Measurements from ENCODE around the gene LAMA3. TPM values are rescaled to one million over a fixed set of nuclear protein-coding genes. Genes with fewer than 3 reads are reported as not detected.

Gene LAMA3
- polyA plus RNA-seq, 1 donor from 2014 or later = not detected

DNA sequence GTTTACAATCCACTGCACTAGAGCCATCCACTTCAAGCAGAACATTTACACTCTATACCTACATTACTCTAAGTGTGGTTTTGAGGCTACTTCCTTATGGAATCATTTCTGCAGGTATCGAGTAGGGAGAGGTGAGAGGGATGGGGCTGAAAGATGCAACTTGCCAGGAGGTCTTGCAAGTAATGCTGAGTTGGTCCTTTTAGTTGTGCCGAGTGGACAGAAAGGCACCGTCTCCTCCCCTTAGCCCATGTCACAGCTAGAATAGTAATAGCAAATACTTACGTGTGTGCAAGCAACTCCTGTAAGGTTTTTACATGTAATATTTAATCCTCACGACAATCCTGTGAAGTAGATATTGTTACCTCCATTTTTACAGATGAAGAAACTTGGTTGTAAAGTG, 166.5 kb downstream of the LAMA3 start:
- Mint-ChIP-seq H3K27ac (no peak overlapping the region), H3K27me3 (no peaks in the 10 kb centered on the region), H3K4me3 (no peak overlapping the region), H3K36me3 (no peaks in the 10 kb centered on the region), H3K9me3 (no peaks in the 10 kb centered on the region), H3K4me1 (peaks cover 9 to 18% (median 15%) of the 10 kb centered on the region in 3 donors)

- no peaks in the 10 kb centered on the region for H3K36me3 Mint-ChIP-seq
- no peak overlapping the region for H3K4me3 Mint-ChIP-seq
- peaks cover 9 to 20% (median 15%) of the 10 kb centered on the region in 3 donors for H3K4me1 Mint-ChIP-seq
- no peaks in the 10 kb centered on the region for H3K27me3 Mint-ChIP-seq
- peak overlapping the region in 1 of 3 donors; percentile 16 for H3K27ac Mint-ChIP-seq
- H3K9me3 Mint-ChIP-seq = no peaks in the 10 kb centered on the region
Measured at GRCh38 chr18:23856466-23857163, 167.4 kb downstream of the LAMA3 start.

DNA sequence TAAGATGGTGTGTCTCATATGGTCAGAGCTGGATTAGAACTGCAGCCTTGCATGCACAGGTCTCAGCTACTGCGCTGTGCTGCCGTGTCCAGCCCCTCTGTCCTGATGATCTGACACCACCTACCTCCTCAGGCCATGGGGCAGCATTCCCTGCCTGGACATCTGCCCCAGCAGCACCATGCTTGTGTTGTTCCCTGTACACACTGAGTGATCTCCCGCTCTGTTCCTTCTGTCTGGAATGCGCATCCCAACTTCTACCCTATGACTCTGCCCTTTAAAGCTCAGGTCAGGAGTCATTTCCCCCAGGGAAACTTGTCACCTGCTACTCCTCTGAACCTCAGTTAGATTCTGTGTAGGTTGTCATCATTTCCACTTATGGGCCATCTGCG, 167.9 kb downstream of the LAMA3 start:
- H3K4me3 Mint-ChIP-seq = peak overlapping the region in 1 of 4 donors; percentile 13
- no peaks in the 10 kb centered on the region for H3K27me3 Mint-ChIP-seq
- H3K27ac Mint-ChIP-seq = peak overlapping the region in 1 of 3 donors; percentile 45
- H3K4me1 Mint-ChIP-seq = peaks cover 12 to 23% (median 15%) of the 10 kb centered on the region in 3 donors
- no peaks in the 10 kb centered on the region for H3K9me3 Mint-ChIP-seq
- H3K36me3 Mint-ChIP-seq = no peaks in the 10 kb centered on the region

DNA sequence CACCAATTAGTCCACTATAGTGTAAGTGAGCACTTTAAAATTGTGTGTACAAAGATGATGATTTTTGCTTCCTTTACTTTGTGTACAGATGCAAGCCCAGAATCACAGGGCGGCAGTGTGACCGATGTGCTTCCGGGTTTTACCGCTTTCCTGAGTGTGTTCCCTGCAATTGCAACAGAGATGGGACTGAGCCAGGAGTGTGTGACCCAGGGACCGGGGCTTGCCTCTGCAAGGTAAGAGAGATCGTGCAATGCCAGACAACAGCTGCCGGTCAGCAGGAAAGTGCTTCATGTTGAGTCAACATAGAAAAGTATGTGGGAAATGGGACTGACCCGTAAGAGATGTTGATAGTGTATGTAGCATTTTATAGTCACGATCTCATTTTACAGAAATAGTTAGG, 168.5 kb downstream of the LAMA3 start:
- H3K4me3 Mint-ChIP-seq = no peak overlapping the region
- H3K9me3 Mint-ChIP-seq = no peaks in the 10 kb centered on the region
- H3K27ac Mint-ChIP-seq = peak overlapping the region in 1 of 3 donors; percentile 45
- no peaks in the 10 kb centered on the region for H3K36me3 Mint-ChIP-seq
- H3K27me3 Mint-ChIP-seq = no peaks in the 10 kb centered on the region
- H3K4me1 Mint-ChIP-seq = peaks cover 11 to 21% (median 13%) of the 10 kb centered on the region in 3 donors

- H3K4me3 Mint-ChIP-seq = peak overlapping the region in 1 of 4 donors; percentile 36
- no peaks in the 10 kb centered on the region for H3K36me3 Mint-ChIP-seq
- H3K9me3 Mint-ChIP-seq = peaks cover 0 to 3% (median 0%) of the 10 kb centered on the region in 3 donors
Measured at GRCh38 chr18:23859466-23860336, 170.4 kb downstream of the LAMA3 start.

GRCh38 chr18:23861326-23861725, 172.1 kb downstream of the LAMA3 start:
- no peaks in the 10 kb centered on the region for H3K36me3 Mint-ChIP-seq
- H3K9me3 Mint-ChIP-seq = peaks cover 0 to 3% (median 0%) of the 10 kb centered on the region in 3 donors
- H3K27me3 Mint-ChIP-seq = no peaks in the 10 kb centered on the region
- H3K4me1 Mint-ChIP-seq = peaks cover 32 to 43% (median 35%) of the 10 kb centered on the region in 3 donors
- H3K27ac Mint-ChIP-seq = no peak overlapping the region
- H3K4me3 Mint-ChIP-seq = no peak overlapping the region

More at GRCh38 chr18:23859466-23860336, 170.4 kb downstream of the LAMA3 start:
- Mint-ChIP-seq H3K4me1 (peaks cover 17 to 27% (median 21%) of the 10 kb centered on the region in 3 donors), H3K27me3 (no peaks in the 10 kb centered on the region), H3K27ac (no peak overlapping the region)

- Mint-ChIP-seq H3K4me1 (peaks cover 33 to 48% (median 37%) of the 10 kb centered on the region in 3 donors), H3K27me3 (no peaks in the 10 kb centered on the region), H3K27ac (no peak overlapping the region), H3K36me3 (no peaks in the 10 kb centered on the region), H3K9me3 (peaks cover 0 to 3% (median 0%) of the 10 kb centered on the region in 3 donors), H3K4me3 (peak overlapping the region in 1 of 4 donors; percentile 72)
Measured at GRCh38 chr18:23861805-23862470, 172.7 kb downstream of the LAMA3 start.

- peaks cover 0 to 3% (median 0%) of the 10 kb centered on the region in 3 donors for H3K9me3 Mint-ChIP-seq
- peak overlapping the region in 2 of 4 donors; percentile 67 to 80 for H3K4me3 Mint-ChIP-seq
- H3K27me3 Mint-ChIP-seq = no peaks in the 10 kb centered on the region
- H3K27ac Mint-ChIP-seq = peak overlapping the region in 1 of 3 donors; percentile 46
- H3K4me1 Mint-ChIP-seq = peaks cover 33 to 51% (median 45%) of the 10 kb centered on the region in 3 donors
- H3K36me3 Mint-ChIP-seq = no peaks in the 10 kb centered on the region
Measured at GRCh38 chr18:23864624-23865023, 175.4 kb downstream of the LAMA3 start.

GRCh38 chr18:23867006-23867405, 177.8 kb downstream of the LAMA3 start:
- Mint-ChIP-seq H3K36me3 (no peaks in the 10 kb centered on the region), H3K27me3 (no peaks in the 10 kb centered on the region), H3K27ac (peak overlapping the region in 1 of 3 donors; percentile 31), H3K9me3 (peaks cover 0 to 3% (median 0%) of the 10 kb centered on the region in 3 donors), H3K4me1 (peaks cover 39 to 48% (median 45%) of the 10 kb centered on the region in 3 donors), H3K4me3 (no peak overlapping the region)

DNA sequence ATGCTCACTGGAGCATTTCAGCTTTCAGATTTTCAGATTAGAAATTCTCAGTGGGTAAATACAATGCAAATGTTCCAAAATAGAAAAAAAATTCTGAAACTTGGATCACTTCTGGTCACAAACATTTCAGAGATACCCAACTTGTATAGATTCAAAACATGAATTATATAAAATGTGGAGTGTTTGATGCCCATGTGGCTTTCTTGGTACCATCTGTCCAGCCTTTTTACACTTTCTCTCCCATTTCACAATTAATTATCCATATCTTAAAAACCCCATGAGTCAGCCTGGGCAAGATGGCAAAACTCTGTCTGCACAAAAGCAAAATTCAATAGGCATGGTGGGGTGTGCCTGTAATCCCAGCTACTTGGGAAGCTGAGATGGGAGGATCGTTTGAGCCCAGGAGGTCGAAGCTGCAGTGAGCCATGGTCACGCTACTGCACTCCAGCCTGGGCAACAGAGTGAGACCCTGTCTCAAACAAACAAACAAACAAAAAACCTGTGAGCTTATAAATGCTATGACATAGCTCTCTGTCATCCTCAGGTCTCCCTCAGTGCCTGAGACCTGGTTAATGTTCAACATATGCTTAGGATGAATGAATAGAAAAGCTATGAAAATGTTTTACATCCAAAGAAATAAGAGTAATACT, 179.0 kb downstream of the LAMA3 start:
- Mint-ChIP-seq H3K27me3 (no peaks in the 10 kb centered on the region), H3K9me3 (peaks cover 0 to 3% (median 0%) of the 10 kb centered on the region in 3 donors), H3K4me3 (no peak overlapping the region), H3K27ac (no peak overlapping the region), H3K4me1 (peaks cover 39 to 46% (median 41%) of the 10 kb centered on the region in 3 donors), H3K36me3 (no peaks in the 10 kb centered on the region)

DNA sequence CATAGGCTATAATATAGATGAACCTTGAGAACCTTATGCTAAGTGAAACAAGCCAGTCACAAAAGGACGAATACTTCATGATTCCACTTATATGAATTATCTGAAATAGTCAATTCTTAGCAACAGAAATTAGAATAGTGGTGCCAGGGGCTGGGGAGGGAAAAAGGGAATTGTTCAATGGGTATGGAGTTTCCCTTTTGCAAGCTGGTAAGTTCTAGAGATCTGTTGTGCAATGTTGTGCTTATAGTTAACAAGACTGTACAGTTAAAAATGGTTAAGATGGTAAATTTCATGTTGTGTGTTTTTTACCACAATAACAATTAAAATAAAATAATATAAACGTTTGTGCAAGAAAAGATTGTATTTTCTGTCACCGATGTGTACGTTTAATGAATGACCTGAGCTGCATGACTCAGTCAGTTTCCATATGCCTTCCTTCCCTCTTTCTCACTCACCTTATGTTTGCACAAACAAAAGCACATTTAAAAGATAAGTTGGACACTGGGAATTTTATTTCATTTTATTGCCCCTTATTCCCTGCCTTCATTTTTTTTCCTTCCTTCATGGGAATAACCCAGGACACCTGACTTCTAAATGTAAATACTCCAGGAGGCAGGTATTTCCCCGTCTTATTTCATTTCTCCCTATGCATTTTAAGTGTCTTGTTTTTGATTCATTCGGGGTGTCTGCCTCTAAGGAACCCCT, 181.6 kb downstream of the LAMA3 start:
- no peaks in the 10 kb centered on the region for H3K36me3 Mint-ChIP-seq
- H3K4me3 Mint-ChIP-seq = peak overlapping the region in 2 of 4 donors; percentile 55 to 77
- H3K27me3 Mint-ChIP-seq = no peaks in the 10 kb centered on the region
- H3K27ac Mint-ChIP-seq = peak overlapping the region in 2 of 3 donors; percentile 1 to 16
- peaks cover 22 to 29% (median 23%) of the 10 kb centered on the region in 3 donors for H3K4me1 Mint-ChIP-seq
- H3K9me3 Mint-ChIP-seq = no peaks in the 10 kb centered on the region

DNA sequence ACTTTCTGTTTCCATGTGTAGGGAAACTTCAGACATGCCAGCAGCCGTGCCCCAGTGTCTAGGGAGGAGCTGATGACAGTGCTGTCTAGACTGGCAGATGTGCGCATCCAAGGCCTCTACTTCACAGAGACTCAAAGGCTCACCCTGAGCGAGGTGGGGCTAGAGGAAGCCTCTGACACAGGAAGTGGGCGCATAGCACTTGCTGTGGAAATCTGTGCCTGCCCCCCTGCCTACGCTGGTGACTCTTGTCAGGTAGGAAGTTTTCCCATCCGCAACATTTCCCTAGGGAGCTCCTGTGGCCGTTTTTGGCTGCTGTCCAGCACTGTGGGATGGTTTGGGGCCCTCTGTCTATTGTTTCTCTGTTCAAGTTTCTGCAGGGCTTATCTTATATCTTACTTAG, 182.2 kb downstream of the LAMA3 start:
- no peaks in the 10 kb centered on the region for H3K27me3 Mint-ChIP-seq
- no peaks in the 10 kb centered on the region for H3K9me3 Mint-ChIP-seq
- H3K27ac Mint-ChIP-seq = peak overlapping the region in 2 of 3 donors; percentile 16 to 65
- H3K4me1 Mint-ChIP-seq = peaks cover 16 to 23% (median 17%) of the 10 kb centered on the region in 3 donors
- peak overlapping the region in 2 of 4 donors; percentile 55 to 77 for H3K4me3 Mint-ChIP-seq
- H3K36me3 Mint-ChIP-seq = no peaks in the 10 kb centered on the region

GRCh38 chr18:23872701-23873550, 183.7 kb downstream of the LAMA3 start:
- H3K4me1 Mint-ChIP-seq = peaks cover 10 to 16% (median 15%) of the 10 kb centered on the region in 3 donors
- H3K27me3 Mint-ChIP-seq = peaks cover 3% of the 10 kb centered on the region
- peak overlapping the region in 1 of 3 donors; percentile 26 for H3K27ac Mint-ChIP-seq
- no peaks in the 10 kb centered on the region for H3K36me3 Mint-ChIP-seq
- H3K4me3 Mint-ChIP-seq = peak overlapping the region in 2 of 4 donors; percentile 25 to 63
- no peaks in the 10 kb centered on the region for H3K9me3 Mint-ChIP-seq
